ENCODE measurements around the gene SNTG2.

SNTG2 gene

DNA sequence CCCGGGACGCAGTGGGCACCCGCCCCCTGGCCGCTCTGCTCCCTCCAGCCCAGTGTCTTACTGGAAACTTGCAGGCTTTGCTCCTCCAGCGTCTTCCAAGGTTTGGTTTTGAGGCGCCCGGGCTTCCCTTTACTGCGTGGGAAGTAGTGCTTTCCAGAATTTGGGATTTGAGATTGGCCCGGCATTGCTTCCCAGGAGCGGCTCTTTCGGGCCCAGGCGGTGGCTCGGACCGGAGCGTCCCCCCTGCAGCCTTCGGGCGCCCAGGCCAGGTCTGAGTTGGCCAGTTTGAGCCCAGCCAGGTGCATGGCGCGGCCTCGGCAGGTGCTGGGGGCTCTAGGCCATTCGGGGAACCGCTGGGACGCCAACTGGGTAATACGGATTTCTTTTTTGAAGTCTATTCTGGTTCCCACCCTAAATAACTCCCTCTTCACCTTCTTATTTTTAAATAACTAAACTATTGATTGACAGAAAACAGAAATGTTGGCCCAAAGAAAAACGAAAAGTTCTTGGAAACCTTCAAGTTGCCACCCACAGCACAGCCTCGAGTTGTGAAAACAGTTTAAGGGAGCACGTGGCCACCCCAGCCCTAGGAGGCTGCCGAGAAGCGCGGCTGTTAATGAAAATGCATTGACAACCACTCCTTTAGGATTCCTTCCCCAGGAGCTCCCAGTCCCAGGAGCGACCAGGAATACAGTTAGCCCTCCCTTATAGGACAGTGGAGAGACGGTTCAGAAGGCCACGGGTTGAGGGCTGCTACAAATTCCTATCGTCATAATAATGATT lies 766 bp downstream of the SNTG2 start:
- DNase-seq (ENCODE audit: low read depth in 2 of 2, low spot score in 1 of 2): no peak

GRCh38 chr2:953408-953807 lies 2.8 kb downstream of the SNTG2 start:
- DNase-seq (ENCODE audit: low read depth in 2 of 2, low spot score in 1 of 2): no peak

DNA sequence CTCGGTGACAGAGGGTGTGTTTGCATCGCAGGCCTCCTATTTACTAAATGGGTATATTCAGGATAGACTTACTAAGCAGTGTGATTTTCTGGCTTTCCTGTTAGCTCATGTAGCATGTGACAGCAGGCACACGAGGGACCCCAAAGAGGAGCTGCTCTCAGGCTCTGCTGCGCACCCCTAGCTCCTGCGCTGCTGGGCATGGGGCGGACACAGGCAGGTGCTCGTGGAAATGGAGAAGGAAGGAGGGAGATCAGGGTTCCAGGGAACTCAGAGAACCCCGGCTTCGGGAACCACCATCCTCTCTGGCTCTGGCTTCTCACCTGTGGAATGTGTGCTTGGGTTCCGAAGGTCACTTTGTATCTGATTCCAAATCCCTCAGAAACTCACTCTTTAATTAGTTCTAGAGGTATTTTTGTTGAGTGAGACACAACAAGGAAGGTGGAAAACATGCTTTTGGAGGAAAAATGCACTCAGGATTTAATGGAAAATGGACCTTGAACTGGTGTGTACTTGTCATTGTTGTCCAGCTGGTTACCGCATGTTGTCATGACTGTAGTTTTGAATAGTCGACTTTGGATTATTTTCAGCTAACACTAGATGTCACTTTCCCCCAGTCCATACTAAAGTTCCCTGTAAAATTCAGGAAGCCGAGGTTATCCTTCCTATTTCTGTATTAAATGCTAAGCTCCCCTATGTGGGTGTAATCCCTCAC lies 3.5 kb downstream of the SNTG2 start:
- DNase-seq (ENCODE audit: low read depth in 2 of 2, low spot score in 1 of 2): no peak

- DNase-seq (ENCODE audit: low read depth in 2 of 2, low spot score in 1 of 2): no peak
These were observed 4.0 kb downstream of the SNTG2 start for GRCh38 chr2:954687-955000.

DNA sequence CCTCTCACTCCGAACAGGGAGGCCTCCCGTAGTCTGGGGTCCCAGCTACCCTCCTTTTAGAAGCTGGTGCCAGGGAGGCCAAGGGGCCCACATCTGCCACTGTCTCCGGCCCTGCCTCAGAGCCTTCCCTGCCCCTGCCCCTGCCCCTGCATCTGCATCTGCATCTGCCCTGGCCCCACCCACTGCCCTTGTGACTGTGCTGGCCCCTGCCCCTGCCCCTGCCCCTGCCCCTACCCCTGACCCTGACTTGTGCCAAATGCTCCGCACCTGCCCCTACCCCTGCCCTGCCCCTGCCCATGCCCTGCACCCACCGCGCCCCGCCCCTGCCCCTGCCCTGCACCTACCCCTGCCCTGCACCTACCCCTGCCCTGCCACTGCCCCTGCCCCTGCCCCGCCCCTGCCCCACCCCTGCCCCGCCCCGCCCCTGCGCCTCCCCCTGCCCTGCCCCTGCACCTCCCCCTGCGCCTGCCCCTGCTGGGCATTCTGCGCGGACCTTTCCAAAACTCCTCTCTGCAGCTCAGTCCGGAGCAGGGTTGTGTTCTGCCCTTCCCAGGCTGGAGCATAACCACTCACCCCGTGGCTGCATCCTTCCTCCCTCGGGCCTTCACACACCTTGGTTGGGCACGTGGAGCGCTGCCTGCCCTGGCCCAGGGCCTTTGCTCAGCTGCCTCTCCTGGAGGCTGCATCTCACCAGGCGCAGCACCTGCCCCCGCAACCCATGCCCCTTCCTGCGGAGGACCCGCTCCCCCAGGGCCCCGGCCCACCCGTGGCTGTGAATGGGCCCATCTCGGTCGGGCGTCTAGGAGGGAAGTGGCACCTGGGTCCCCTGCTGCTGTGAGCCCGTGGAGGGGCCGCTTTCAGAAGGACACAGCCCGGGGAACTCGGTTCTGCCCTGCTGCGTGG lies 5.4 kb downstream of the SNTG2 start:
- DNase-seq (ENCODE audit: low read depth in 2 of 2, low spot score in 1 of 2): no peak

DNA sequence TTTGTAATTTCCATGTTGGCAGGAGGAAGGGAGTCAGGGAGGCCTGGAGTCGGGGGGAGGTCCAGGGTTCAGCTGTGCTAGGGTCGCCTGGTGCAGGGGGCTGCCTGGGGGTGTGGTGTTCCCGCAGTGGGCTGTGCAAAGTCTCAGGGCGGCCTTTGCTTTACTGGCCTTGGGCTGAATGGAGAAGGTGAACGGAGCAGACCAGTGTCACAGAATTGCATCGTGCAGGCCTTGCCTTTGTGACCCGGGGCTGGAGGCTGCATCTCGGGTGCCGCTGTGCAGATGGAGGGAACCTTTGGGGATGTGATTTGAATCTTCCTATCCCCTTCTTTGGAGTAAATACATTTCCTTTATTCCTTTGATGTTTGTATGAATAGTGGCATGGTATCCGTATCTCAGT lies 8.8 kb downstream of the SNTG2 start:
- no peak for DNase-seq (ENCODE audit: low read depth in 2 of 2, low spot score in 1 of 2)

DNA sequence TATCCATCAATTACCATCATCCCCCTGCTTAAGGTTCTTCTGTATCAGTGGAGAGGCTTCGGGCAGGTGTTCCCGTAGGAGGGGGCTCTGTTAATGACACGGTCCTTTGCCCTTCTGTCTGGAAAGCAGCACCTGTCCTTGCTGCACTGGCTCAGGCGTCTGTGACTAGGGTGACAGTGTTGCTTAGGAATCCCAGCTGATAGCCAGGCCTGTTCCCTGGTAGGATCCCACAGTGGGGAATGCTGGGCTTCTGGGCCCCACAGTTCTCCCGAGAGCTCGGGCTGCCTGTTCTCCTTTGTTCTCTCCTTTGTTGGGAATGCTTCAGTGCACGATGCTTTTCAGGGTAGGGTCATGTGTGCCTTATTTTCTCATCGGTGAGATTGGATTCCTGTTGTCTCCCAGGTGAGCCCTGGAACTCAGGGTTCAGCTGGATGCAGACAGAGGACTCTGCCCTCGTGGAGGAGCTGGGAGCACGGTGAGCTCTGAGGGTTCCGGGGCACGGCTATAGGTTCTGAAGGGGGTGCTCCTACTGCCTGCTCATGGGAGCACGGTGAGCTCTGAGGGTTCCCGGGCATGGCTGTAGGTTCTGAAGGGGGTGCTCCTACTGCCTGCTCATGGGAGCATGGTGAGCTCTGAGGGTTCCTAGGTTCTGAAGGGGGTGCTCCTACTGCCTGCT lies 9.6 kb downstream of the SNTG2 start:
- DNase-seq (ENCODE audit: low read depth in 2 of 2, low spot score in 1 of 2): no peak

- no peak for DNase-seq (ENCODE audit: low read depth in 2 of 2, low spot score in 1 of 2)
These were observed 11.1 kb downstream of the SNTG2 start for GRCh38 chr2:961786-962185.

- DNase-seq (ENCODE audit: low read depth in 2 of 2, low spot score in 1 of 2): no peak
These were observed 13.2 kb downstream of the SNTG2 start for GRCh38 chr2:963876-964275.

DNA sequence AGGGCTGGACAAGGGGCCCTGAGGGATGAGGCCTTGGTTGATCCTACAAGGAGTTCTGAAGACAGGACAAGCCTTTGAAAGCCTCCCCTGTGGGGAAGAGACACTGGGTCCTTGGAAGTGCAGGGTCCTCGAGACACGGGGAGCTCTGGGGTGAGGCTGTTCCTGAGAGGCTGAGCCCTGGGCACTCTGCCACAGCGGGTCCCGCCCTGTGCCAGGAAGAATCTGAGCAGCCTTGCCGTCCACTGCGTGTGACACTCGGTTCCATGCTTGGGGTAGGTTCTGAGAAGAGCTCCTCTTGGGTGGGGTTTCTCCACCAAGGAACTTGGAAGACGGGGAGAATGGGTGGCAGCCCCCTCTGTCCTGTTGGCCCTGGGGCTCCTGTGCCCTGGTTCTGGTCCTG lies 13.9 kb downstream of the SNTG2 start:
- DNase-seq (ENCODE audit: low read depth in 2 of 2, low spot score in 1 of 2): no peak

GRCh38 chr2:965640-966147 lies 15.0 kb downstream of the SNTG2 start:
- no peak for DNase-seq (ENCODE audit: low read depth in 2 of 2, low spot score in 1 of 2)

GRCh38 chr2:973129-973528 lies 22.5 kb downstream of the SNTG2 start:
- no peak for DNase-seq (ENCODE audit: low read depth in 2 of 2, low spot score in 1 of 2)

DNA sequence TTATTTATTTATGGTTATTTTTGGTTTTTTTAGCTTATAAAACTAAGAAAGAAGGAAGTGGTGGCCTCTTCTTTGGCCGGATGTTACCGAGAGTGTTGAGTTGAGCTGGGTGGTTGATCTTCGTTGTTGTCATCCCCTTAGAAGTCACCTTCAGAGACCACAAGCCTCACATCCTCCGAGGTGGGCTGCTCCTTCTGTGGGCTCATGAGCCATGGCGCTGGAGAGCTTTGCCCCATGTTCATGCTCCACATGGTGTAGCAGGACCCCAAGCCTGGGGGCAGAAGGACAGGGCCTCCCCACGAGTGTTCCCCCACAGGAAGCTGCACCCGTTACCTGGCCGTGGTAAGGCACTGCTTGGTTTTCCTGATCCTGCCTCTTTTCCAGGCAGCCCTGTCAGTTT lies 23.4 kb downstream of the SNTG2 start:
- no peak for DNase-seq (ENCODE audit: low read depth in 2 of 2, low spot score in 1 of 2)

- no peak for DNase-seq (ENCODE audit: low read depth in 2 of 2, low spot score in 1 of 2)
These were observed 23.9 kb downstream of the SNTG2 start for GRCh38 chr2:974502-974901.

- DNase-seq (ENCODE audit: low read depth in 2 of 2, low spot score in 1 of 2): no peak
These were observed 24.4 kb downstream of the SNTG2 start for GRCh38 chr2:975095-975494.

DNA sequence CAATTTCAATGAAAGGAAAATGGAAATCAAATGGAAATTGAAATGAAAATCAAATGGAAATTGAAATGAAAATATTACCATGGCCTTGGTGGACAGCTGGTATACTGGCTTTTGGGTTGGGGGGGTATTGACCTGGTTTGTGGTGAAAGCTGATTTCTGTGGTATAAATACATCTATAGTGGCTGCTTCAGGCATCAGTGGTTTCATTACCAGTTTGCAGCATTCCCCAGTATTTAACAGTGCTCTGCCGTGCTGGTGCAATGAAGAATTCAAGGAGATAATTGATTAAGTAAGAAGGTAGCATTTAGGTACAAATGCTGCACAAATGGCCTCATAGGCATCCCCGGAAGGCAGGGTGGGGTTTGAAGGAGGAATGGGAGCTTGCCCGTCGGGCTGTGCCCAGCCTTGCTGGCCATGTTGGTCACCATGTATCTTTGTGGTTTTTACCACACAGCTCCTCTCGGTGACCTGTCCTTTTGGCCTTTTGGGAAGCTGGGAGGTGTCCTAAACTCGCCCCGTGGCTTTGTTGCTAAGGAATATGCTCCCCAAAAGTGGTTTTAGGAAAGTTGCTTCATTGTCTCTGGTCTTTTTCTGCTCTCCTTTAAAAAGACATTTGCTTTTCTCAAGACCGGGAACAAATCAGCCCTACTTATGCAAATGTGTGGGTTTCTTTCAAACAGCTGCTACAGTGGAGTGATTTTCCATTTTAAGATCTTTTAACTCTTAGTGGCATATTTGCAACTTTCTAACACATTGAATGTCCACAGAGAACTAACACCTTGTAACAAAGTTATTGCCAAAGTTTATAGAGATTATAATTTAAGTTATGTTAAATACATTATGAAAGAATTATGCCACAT lies 28.6 kb downstream of the SNTG2 start:
- DNase-seq (ENCODE audit: low read depth in 2 of 2, low spot score in 1 of 2): no peak

GRCh38 chr2:980176-980575 lies 29.5 kb downstream of the SNTG2 start:
- no peak for DNase-seq (ENCODE audit: low read depth in 2 of 2, low spot score in 1 of 2)

- DNase-seq (ENCODE audit: low read depth in 2 of 2, low spot score in 1 of 2): no peak
These were observed 30.6 kb downstream of the SNTG2 start for GRCh38 chr2:981258-981657.

GRCh38 chr2:981759-982158 lies 31.1 kb downstream of the SNTG2 start:
- DNase-seq (ENCODE audit: low read depth in 2 of 2, low spot score in 1 of 2): no peak

- no peak for DNase-seq (ENCODE audit: low read depth in 2 of 2, low spot score in 1 of 2)
These were observed 34.8 kb downstream of the SNTG2 start for GRCh38 chr2:985317-985898.

All from stimulated activated CD8-positive, alpha-beta memory T cell treated with anti-CD3 and anti-CD28 coated beads, Interleukin-4, amount 100 ng/mL, for 4 hours (primary cell).